Pons (tissue), 1 donor: ENCODE measurements around the gene SERPINA3.
"Not testable (repeated sequence)": the region's sequence is repeated elsewhere in the genome, so short reads cannot be mapped to it uniquely, and the experiment has no call there.

Source experiments
- DNase-seq: peaks from one replicate; pipeline ENCODE4 v3.0.0-alpha.2; 2016; ENCODE audit warnings: low spot score

Gene SERPINA3

DNA sequence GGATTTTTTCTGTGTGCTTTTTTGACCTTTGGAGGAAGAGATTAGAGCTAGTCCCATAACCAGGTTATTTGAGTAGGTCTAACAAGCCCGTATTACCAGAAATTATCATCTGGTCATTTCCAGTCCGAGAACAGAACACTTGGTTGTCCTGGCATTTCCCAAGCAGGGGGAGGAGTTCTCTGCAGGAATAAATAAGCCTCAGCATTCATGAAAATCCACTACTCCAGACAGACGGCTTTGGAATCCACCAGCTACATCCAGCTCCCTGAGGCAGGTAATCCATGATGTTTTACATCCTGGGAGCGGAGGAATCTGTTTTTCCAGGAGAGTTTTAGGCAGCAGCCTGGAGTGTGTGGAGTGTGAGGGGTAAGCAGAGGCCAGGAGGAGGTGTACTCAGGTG is at the start of gene SERPINA3:
SERPINA3 (plus strand) TSS at position 218 of the 400 bp plus-strand sequence. CDS start 2,051 bp downstream, outside the sequence.
- peak; percentile 28 for DNase-seq

DNA sequence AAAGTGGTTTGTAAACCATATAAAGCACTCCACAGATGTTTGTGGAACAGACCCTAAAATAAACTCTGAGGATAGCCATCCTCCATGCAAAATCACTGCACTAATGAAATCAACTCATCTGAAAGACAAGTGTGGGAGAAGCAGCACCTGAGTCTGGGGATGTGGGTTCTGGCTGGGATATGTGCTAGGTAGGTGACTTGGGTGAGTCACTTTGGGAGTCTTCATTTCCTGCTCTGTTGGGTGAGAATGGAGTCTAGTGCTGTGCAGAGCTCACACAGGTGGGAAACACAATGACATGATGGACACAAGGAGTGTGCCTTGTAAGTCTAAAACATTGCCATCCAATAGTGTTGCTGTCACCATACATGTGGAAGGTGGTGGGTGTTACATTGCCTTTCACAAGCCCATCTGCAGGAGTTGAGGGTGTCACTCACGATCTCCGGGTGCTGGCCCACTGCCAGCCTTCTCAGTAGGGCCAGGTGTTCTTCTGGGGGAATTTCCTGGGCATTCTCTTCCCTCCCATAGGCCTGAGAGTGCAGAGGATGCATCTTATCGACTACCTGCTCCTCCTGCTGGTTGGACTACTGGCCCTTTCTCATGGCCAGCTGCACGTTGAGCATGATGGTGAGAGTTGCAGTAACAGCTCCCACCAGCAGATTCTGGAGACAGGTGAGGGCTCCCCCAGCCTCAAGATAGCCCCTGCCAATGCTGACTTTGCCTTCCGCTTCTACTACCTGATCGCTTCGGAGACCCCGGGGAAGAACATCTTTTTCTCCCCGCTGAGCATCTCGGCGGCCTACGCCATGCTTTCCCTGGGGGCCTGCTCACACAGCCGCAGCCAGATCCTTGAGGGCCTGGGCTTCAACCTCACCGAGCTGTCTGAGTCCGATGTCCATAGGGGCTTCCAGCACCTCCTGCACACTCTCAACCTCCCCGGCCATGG is 49.0 kb upstream of the SERPINA3 start:
- DNase-seq: no peak

DNA sequence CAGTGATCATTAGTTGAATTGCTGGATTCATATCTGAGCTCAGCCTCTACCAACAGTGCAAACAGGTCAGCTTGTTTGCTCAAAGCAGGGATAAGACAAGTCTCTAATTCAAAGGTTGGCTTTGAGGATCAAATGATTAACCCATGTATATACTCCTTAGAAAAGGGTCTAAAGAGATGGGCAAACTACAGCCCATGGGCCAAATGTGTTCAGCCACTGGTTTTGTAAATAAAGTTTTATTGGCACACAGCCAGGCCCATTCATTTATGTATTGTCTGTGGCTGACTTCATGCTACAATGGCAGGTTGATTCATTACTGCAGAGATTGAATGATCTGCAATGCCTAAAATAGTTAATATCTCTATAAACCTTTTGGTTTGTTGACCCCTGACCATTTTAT is 47.8 kb upstream of the SERPINA3 start:
- no peak for DNase-seq

DNA sequence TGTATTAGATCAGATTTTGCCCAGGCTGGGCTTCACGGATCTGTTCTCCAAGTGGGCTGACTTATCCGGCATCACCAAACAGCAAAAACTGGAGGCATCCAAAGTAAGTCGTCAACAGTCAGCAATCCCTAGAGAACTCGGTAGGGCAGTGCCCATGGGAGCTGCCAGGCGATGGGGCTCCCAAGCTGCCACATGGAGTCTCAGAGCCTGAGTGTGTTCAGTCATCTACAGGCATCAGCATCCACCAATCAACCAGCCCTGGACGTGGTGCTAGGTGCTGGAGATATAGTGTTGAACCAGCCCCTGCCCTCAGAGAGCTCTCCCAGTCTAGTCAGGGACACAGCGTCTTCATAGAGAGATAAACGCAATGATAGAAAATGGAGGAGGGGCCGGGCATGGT is 44.0 kb upstream of the SERPINA3 start:
- no peak for DNase-seq

DNA sequence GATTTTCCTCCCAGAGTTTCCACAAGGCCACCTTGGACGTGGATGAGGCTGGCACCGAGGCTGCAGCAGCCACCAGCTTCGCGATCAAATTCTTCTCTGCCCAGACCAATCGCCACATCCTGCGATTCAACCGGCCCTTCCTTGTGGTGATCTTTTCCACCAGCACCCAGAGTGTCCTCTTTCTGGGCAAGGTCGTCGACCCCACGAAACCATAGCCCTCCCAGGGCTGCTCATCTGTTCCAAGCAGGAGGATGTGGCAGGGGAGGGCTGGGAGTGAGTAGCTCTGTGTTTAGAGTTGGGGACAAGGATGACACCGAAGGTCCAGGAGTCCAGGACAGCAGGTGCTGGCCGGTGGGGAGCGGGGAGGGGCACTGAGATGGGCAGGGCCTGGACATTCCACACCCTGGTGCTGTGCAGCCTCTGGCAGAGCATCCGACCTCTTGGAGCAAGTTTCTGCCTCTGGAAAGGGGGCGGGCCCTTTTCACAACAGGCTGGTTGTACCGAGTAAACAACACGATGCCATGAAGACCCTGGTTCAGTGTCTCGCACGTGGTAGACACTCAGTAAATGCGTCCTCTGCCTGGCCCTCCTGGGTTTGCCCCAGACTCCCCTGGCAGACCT is 42.7 kb upstream of the SERPINA3 start:
- DNase-seq: no peak

DNA sequence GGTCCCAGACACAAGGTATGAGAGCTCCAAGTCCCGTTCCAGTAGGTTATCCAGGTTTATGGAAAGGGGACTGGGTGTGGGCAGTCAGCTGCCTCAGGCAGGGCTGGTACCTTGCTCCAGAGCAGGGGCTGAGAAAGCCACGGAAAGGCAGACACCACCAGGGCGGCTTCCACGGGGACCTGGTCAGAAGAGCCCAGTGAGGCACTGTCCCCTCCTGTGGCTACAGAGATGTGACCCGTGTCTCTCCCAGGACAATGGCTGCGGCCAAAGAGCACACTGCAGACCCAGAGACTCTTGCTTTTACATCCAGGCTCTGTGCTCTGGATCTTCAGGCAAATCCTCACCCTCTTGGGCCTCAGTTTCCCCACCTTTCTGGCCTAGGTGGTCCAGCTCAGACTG is 42.2 kb upstream of the SERPINA3 start:
- no peak for DNase-seq

DNA sequence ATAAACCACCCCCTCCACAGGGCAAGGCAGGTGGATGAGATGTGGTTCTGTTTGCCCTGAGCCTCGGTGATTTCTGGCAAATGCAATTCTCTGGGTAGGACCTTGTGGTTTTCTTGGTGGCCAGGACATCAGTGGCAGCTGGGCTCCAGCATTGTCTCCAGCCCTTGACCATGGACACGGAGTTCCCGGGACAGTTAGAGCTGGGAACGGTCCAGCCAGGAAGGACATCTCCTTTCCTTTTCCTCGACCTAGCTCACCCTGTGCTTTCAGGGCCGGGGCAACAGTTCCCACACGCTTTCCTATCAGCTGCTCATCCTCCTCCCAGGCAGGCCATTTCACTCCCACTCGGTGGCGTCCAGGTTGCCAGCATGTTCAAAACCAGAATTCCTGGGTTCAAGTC is 41.8 kb upstream of the SERPINA3 start:
- no peak for DNase-seq

DNA sequence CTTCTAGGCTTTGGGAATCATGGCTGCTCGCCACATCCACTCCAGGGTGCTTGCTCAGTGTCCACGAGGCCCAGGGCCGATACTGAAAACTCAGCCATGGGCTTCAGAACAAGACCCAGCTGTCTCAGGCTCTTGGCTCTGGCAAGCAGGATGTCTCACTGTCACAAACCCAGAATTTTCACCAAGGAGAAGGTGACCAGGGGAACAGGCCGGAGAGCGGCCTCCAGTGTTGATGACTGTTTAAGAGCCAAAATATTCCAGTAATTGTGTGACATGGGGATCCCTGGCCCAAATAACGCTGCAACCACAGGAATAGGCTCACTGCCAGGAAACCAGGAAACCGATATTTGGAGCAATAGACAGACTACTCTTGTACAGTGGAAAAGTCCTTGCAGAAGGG is 40.8 kb upstream of the SERPINA3 start:
- DNase-seq: peak; percentile 14

DNA sequence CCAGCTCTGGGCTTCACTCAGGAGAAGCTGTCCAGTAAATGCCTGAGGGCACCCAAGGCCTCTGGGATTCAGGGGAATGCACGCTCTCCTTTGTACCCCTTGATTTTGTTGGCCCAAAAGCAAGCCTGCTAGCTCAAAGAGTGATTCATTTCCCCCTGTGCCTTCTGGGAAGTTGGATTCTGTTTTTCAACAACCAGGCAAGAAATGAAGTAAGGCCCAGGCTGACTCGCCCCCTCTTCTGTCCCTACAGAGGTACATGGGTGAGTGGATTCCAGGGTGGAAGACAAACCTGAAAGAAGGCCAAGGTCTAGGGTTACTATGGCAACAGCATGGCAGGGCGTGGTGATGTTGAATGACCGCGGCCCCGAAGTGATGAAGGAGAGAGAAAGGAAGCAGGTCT is 40.2 kb upstream of the SERPINA3 start:
- peak; percentile 12 for DNase-seq

DNA sequence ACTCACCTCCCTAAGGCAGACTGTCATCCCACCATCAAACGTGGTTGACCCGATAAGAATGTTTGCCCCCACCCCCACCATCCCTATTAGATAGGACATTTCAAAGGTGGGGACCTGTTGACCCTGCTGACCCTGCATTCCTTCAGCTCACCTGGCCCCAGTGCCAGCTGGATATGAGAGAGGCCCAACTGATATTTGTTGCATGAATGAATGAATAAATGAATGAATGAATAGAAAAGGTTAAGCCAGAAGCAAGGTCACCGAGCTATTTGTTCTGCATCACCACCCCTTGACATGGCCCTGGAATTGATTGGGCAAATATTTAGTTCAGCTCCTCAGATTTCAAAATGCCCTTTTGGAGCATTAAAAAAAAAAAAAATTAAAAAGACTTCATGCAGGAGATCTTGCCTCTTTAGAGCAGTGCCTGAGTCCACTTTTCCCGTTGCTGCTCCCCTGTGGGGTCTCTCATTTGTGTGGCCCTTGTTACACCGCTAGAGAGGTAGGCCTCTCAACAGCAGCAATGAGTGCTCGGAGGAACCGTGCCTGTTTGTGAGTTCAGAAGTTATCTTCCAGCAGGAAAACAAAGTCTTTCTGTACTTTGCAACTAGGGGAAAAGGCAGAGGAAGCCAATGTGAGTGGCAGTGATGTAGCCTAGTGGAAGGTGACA is 39.4 kb upstream of the SERPINA3 start:
- DNase-seq: no peak

DNA sequence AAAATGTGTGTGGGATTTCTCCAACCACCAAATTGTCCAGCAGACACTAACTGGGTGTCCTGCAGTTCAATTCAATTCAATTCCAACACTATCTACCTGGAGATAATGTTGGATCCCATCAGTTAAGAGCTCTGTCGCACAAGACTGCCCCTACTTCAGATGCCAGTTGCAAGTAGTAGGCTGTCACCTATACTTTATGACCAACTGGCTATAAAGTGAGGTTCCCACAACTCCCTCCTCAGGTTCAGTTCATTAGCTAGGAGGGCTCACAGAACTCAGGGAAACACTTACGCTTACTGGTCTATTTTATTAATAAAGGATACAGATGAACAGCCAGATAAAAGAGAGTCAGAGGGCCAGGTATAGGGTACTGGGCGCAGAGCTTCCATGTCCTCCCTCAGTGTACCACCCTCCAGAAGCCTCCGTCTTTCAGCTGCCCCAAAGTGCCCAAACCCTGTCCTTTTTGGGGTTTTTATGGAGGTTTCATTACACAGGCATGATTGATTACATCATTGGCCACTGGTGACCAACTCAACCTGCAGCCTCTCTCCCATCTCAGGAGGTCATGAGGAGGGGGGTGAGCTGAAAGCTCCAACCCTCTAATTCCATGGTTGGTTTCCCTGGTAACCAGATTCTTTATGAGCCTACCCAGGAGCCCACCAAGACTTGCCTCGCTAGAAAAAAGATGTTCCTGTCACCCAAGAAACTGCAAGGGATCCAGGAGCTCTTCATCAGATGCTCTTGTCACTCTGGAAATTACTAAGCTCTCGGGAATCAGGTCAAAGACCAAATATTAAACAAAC is 38.5 kb upstream of the SERPINA3 start:
- no peak for DNase-seq

DNA sequence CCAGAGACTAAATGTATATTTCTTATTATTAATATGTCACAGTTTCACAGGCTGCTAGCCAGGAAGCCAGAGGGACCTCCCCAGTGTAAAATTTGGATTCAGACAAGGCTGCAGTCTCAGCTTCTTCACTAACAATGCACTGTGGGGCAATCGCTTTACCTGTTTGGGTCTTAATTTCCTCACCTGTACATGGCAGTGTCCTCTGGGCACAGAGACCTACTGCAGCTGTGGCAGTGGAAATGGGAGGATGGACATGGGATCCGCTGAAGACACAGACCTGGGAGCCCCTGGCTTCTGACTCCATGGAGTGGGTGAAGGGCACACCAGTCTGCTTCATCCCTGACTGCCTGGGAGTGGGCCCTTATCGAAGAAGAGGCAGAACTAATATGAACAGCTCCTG is 37.9 kb upstream of the SERPINA3 start:
- no peak for DNase-seq

DNA sequence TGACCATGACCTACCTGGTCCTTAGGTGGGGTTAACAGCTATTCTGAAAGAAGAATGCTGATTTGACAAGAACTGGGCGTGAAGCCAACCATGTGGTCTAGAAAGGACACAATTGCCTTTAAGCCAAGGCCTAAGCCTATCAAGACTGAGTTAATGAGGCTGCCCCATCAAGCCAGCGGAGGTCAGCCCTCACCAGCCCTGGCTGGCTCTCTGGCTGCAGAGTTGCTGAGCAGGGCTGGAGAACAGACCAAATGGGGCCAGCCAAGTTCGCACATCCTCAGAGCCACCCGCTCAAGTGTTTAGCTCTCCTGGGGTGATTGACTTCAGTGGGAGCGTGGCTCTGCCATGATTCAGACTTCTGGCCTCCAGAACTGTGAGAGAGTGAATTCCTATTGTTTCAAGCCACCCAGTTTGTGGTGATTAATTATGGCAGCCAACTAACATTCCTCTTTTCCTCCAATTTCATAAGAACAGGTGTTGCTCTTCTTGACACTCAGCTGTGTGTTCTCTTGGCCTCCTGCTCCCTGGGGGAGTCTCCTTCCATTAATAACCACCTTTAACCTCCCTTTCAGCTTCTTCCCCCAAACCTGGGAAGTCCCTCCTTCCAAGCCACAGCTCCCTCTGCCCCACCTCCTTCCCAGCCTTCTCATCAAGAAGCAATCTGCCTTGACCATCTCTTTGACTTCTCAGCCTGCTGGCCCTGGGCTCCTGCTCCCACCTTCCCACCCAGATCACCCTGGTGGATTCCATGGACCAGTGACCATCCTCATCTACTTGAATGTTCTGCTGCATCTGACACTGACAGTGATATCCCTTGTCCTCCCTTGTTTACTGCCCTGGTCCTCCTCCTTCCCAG is 36.2 kb upstream of the SERPINA3 start:
- DNase-seq: no peak

DNA sequence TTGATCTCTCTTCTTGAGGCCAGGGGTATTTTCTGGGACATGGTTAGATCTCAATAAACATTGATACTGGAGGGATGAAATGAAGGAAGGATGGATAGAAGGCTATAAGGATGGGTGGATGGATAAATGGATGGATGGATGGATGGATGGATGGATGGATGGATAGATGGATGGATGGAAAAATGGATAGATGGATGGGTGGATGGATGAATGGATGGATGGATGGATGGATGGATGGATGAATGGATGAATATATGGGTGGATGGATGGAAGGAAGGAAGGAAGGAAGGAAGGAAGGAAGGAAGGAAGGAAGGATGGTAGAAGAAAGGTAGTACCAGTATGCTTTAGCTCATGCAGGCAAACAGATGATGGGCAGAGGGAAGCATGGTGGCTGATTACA is 34.7 kb upstream of the SERPINA3 start:
- DNase-seq: not testable (repeated sequence)

DNA sequence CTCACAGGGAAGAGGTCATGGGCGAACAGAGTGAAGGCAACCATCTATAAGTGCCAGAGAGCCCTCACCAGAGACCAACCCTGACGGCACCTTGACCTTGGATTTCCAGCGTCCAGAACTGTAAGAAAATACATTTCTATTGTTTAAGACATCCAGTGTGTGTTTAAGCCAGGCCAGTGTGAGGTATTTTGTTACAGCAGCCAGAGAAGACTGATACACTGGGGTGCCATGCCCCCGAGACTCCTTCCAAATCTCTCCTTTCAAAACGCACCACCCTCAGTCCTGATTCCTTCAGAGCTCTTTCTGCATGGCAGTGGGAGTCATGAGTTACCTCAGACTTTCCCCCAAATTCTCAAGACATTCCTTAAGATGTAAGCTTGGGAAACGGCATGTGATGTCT is 33.5 kb upstream of the SERPINA3 start:
- no peak for DNase-seq

DNA sequence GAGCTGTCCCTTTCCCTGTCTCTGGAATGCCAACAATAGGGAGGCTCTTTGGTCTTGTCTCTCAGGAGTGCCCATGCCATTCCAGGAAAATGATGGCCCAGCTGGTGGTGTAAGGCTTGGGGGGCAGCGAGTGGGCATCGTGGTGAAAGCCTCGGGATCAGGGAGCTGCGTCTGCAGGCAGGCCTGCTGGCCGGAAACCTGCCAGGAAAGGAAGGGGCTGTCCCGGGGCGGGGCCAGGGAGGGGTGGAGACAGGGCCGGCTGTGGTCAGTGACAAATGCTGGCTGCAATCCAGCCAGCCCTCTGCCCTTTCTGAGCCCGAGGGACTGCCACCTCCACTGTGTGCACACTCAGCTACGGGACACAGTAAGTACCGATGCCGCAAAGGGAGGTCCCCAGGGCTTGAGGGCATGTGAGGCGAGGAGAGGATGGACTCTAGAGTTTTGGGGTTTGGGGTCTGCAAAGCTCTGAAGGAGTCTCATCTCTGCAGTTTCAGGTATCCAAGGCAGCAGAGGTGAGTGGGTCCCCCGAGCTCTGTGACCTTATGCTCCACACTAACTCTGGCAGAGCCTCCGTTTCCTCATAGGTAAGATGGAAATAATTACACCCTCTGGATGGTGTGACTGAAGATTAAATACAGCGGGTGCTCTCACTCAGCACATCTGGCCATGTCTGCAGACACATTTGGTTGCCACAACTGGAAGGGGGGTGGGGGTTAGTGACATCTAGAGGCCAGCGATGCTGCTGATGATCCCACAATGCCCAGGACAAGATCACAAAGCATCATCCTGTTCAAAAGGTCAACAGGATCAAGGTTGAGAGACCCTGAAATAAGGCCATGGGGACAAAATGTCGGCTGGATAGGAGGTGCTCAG is 30.8 kb upstream of the SERPINA3 start, which contains the start of gene SERPINA5:
SERPINA5 (plus strand) TSS at position 300 of the 873 bp plus-strand sequence. CDS start 5,937 bp downstream, outside the sequence.
- no peak for DNase-seq

DNA sequence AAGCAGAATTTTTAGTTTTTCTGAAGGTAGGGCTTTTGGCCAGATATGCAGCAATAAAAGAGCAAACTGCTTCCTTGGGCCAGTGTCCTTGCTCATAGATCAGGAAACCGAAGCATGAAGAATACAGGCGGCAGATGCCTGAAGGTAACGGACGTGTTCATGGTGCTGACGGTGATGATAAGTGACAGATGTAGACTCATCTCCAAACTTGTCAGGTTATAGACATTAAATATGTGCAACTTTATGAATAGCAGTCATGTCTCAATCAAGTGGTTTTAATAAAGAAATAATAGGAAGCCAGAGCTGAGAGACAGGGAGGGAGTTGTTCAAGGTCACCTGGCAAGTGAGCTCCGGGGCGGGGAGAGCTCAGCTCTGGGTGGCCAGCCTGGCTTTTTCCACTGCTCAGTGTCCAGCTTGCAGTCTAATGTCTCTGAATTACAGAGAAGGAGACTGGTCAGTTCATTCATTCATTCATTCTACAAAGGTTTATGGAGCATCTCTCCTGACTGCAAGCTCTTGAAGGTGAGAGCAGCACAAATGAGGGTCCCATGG is 29.9 kb upstream of the SERPINA3 start:
- no peak for DNase-seq

DNA sequence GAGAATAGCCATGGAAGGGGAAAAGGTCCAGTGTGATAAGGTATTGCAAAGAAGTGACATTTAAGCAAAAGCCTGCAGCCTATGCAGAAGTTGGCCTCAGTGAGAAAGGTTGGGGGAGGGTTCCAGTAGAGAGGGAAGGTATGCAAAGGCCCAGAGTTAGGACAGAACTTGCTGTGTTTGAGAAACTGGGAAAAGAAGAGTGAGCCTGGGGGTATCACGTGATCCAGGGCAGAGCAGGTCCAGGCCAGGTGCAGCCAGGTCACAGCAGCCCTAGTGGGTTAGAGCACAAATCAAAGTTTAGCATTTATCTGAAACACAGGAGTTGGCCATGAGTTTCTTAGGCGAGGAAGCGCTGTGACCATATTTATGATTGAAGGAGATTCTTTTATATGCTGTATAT is 29.3 kb upstream of the SERPINA3 start:
- DNase-seq: no peak

DNA sequence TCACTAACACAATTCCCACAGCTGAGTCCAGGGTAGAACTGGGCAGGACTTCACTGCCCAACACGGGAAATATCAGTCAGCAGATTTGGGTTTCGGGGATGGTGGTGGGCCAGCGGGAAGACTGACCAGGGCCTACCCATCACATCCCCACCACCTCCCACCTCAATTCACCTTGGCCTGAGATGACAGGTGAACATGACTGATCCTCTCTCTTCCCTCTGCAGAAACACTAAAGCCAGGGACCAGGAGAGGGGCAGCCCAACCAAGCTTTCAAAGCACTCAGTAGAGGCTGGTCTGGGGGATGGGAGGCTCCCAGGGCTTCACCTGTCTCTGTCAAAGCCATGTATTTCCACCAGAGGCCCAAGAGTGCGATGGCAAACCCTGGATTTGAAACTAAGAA is 28.6 kb upstream of the SERPINA3 start:
- DNase-seq: no peak
